HG03378 (cell line): ENCODE measurements around the gene ANP32B.

Experiments used
- ATAC-seq: cut with Tn5 transposase; IDR thresholded peaks from one replicate; pipeline ENCODE4 v1.9.1; 2021; ENCODE audit warnings: mild to moderate bottlenecking, moderate library complexity; ENCODE audit not compliant: unreplicated experiment

Gene ANP32B

DNA sequence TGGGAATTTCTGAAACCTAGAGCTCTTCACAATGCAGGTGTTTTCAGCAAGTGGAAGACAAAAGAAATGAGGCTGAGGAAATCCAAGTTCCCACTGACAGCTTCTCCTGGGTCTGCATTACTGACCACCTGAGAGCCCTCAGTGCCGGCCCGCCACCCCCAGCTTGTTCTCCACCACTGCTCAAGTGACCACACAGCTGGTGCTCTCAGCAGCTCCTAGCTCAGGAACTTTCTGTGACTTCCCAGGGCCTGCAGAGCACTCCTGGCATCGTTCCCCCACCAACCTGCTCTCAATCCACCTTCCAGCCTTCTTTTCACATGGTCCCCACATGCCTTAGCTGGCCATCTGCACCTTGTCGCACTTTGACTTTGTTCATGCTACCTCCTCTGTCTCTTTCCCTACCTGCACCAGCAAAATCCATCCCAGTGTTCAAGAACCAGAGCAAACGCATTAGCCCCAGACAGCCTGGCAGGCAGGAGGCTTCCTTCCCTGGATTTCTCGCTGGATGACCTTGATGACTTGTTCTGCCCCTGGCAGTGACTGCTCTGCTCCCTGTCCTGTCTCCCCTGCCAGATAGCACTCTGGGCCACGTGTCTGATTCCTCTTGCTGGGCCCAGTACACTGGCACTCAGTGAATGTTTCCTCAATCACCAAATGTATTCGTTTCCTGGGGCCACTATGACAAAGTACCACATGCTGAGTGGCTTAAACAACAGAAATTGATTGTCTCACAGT is 38.3 kb downstream of the ANP32B start:
- ATAC-seq = no peak

DNA sequence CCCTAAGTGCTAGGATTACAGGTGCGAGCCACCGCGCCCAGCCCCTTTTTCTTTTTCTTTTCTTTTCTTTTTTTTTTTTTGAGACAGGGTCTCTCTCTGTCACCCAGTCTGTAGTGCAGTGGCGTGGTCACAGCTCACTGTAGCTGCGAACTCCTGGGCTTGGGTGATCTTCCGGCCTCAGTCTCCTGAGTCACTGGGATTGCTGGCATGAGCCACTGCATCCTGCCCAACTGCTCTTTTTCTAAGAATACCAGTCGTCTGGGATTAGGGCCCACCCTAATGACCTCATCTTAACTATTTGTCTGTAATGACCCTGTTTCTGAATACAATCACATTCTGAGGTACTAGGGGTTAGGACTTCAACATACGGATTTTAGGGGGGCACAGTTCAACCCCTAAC is 39.3 kb downstream of the ANP32B start:
- ATAC-seq = no peak

DNA sequence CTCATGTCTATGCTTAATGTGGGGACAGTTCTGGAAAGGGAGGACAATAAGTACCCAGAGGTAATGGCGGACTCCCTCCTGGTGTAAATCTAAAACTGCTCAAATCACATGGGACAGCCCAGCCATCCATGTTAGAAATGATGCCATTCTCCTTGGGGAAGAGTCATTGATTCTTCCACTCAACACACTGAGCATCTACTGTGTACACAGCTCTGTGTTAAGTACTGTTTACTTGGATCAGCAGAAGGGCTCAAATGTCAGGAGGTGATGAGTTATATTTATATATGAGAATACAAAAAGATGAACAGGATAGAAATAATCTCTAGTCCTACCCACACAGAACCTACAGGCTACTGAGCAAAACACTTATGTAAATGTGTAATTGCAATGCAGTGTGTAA is 41.6 kb downstream of the ANP32B start:
- ATAC-seq = no peak

DNA sequence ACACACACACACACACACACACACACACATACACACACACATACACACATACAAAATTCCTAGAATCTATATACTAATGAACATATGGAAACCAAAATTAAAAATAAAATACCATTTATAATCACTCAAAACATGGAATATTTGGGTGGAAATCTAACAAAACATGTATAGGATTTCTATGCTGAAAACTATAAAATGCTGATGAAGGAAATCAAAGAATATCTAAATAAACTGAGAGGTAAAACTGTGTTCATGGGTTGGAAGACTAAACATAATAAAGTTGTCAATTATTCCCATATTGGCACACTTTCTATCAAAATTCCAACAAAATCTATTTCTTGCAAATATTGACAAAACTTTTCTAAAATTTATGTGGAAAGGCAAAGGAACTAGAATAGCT is 48.0 kb downstream of the ANP32B start:
- ATAC-seq = no peak

DNA sequence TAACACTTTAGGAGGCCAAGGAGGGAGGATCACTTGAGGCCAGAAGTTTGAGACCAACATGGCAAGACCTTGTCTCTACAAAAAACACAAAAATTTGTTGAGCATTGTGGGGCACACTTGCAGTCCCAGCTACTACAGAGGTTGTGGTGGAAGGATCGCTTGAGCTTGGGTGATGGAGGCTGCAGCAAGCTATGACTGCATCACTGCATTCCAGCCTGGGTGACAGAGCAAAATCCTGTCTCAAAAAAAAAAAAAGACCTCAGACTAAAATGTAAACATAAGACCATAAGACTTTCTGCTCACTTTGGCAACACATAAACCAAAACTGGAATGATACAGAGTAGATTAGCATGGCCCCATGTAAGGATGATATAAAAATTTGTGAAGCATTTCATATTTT is 48.8 kb downstream of the ANP32B start:
- ATAC-seq = no peak

DNA sequence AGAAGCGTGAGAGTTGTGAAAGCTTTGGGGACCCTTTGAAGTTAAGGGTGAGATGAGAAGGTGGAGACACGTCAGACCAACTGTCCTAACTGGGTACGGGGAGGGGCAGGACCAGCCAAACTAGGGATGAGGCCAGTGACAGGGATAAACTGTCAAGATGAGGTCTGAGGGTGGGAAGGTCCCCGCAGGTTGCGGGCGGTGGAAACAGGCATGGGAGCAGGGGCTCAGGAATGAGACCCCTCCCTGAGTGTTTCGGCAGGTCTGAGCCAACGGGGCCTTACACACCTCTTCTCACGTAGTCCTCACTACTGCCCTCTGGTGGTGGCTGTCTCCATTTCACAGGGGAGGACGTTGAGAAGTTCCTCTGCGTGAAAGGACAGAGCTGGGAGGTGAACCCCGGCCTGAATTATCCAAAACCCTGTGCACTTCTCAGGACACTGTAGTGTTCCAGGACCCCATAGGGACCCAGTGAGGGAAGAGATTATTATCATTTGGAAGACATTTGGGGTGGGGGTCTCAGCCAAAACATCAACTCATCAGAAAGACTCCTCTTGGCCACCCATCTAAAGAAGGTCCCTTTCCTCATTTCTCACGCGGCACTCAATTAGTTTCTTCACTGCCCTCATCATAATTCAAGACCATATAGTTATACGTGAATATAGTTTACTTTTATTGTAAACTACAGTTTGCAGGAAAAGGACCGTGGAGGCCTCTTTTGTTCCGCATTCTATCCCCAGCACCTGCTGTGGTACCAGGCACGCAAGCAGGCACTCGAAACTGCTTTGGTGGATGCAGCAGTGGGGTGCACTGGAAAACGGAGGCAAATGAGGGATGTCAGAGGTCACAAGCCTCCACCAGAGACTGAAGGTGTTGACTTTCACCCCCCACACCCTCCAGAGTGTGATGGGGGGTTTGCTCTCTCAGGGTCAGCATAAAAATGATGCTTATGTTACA is 51.7 kb downstream of the ANP32B start:
- peak; percentile 34 for ATAC-seq

DNA sequence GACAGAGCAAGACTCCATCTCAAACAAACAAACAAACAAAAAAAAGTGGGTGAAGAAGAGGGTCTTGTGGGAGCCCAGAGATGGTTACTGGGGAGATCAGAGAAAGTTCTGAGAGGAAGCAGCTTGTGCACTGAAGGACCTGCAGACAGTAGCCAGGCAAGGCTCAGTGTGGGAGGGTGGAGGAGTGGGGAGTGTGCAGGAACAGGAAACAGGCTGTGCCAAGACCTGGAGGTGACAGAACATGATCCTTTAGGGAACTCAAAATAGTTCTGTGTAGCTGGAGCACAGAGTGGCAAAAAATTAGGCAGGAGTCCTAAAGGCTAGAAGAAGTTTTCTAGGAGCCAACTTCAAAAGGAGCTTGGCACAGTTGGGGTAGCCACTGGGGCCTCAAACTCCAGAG is 54.2 kb downstream of the ANP32B start:
- ATAC-seq = no peak

DNA sequence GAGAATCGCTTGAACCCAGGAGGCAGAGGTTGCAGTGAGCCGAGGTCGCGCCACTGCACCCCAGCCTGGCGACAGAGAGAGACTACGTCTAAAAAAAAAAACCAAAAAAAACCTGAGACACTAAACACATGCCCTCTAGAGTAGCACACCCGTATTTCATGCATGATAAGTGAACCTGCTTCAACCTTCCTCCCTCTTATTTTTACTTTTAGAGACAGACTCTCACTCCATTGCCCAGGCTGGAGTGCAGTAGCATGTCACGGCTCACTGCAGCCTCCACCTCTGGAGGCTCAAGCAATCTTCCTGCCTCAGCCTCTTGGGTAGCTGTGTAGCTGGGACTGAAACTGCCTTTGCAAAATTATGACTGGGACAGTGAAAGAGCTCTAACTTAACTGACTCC is 55.8 kb downstream of the ANP32B start:
- ATAC-seq = no peak

DNA sequence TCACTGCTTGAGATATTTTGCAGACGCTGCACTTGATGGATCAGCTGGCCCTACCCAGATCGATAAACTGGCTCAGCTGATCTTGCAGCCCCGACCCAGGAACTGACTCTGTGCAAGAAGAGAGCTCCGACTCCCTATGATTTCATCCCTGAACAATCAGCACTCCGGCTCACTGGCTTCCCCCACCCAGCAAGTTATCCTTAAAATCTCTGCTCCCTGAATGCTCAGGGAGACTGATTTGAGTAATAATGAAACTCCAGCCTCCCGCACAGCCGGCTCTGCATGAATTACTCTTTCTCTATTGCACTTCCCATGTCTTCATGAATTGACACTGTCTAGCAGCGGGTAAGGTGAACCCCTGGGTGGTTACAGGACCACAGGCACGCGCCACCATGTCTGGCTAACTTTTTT is 56.5 kb downstream of the ANP32B start:
- ATAC-seq = no peak

DNA sequence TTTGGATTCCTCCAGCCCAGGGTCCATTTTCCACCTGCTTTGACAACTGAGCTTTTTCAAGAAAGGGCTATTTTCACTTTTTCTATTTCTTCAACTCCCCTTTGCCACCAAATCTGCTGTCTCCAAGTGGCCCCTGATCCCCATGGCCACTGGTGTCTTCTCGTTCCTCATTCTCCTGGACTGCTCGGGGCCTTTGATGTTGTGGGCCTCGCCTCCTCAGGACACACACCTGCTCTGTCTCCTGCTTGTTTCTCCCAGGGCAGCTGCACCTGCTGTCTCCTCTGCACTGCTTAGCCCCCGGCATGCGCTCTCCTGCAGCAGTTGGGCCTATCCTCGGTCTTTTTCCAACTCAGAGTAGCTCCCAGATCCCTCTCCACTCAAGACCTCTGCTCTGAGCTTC is 57.1 kb downstream of the ANP32B start:
- no peak for ATAC-seq

DNA sequence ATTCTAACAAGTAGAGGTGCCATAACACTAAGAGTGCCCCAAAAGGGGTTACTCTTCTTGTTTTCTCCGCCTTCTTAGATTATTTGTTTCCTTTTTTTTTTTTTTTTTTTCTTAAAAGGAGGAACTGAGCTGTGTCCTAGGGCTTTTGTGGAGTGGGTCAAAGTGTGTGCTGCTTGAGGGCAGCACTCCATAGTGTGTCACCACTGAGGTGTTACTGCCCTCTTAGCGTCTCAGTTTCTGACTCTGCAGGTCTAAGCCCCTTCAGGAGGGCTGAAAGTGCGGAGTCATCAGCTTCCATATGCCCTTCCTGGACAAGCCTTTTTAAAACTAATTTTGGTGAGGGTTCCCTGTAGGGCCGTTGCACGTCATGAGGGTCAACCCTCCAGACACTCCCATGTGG is 60.8 kb downstream of the ANP32B start:
- no peak for ATAC-seq

DNA sequence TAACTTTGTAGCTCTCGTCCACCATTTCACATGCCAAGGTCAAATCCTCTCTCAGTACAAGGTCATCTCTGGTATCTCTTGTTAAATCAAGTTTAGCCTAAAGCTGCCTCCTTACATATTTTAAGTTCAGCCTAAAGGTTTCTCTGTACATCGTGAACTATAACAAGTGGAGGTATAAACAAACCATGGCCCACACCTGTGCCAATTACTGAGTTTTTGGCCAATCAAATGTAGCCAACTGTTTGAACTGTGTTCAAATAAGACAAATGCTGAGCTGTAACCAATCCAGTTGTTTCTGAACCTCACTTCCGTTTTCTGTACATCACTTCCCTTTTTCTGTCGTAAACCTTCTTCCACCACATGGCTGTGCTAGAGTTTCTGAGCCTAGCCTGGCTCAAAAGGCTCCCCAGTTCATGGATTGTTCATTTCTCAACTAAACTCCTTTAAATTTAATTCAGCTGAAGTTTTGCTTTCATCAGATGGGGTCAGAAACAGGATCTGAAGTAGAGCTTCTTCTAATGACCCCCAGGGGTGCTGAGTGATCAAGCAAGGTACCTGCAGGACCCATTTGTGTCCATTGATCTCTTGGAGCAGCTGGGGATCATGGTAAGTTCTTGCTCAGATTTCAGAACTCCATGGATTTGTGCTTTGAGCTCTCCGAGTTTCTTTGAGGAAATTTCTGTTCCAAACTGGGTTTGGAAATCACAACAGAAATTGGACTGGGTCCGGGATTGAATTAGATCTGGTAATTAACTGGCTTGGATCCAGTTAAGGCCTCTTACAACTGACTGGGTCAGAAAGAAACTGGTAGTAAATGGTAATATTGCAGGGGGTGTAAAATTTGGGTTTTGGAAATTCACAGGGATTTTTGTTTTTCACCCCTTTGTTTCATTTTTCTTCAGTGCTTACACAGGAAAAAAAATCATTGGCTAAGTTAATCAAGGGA is 62.4 kb downstream of the ANP32B start:
- peak; percentile 82 for ATAC-seq

DNA sequence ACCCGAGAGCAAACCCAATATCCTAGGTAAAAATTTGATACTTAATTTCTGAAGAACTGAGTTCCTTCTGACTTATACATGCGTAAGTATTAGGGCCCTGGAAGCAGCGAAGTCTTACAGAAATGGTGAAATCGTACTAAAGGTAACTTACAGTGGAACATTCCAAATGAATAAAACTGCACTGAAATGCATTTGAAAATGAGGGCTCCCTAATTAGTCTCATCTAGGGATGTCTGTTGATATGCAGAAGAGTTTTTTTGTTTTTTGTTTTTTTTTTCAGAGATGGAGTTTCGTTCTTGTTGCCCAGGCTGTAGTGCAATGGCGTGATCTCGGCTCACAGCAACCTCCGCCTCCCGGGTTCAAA is 63.0 kb downstream of the ANP32B start:
- ATAC-seq = no peak

DNA sequence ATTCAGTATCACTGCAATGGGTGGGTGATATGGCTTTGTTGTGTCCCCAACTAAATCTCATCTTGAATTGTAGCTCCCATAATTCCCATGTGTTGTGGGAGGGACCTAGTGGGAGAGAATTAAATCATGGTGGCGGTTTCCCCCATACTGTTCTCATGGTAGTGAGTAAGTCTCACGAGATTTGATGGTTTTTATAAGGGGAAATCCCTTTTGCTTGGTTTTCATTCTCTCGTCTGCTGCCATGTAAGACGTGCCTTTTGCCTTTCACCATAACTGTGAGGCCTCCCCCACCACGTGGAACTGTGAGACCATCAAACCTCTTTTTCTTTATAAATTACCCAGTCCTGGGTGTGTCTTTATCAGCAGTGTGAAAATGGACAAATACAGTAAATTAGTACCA is 63.9 kb downstream of the ANP32B start:
- no peak for ATAC-seq

DNA sequence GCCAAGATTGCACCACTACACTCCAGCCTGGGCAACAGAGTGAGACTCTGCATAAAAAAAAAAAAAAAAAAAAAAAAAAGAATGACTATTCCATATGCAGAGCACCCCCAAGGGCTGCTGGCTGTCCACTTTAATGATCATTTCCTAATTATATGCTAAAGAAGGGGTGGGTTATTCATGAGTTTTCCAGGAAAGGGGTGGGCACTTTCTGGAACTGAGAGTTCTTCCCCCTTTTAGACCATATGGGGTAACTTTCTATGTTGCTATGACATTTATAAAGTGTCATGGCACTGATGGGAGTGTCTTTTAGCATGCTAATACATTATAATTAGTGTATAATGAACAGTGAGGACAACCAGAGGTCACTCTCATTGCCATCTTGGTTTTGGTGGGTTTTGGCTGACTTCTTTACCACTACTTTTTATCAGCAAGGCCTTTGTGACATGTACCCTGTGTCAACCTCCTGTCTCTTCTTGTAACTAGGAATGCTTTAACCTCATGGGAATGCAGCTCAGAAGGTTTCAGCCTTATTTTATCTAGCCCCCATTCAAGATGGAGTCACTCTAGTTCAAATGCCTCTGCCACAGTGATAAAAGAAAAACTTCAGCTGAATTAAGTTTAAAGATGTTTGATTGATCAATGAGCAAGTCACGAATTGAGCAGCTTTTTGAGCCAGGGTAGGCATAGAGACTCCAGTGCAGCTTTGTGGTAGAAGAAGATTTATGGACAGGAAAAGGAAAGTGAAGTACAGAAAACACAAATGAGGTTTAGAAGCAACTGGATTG is 66.3 kb downstream of the ANP32B start:
- no peak for ATAC-seq

DNA sequence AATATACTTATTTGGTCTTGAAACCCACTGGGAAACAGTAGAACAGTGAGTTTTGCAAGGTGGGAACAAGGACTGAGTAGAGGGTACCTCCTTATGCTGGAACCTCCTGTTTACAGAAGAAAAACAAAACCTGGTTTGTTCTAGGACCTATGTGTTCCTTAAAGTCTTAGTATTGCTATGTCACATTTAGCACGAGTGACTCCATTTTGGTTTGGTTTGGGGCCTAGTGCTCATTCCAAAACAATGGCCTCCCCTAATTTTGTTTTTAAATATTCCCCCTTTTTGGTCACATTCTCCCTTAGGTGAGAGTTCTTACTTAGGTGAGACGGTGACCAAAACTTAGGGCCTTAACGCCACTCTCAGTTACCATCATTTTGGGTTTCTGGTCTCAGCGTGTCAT is 67.2 kb downstream of the ANP32B start:
- no peak for ATAC-seq

DNA sequence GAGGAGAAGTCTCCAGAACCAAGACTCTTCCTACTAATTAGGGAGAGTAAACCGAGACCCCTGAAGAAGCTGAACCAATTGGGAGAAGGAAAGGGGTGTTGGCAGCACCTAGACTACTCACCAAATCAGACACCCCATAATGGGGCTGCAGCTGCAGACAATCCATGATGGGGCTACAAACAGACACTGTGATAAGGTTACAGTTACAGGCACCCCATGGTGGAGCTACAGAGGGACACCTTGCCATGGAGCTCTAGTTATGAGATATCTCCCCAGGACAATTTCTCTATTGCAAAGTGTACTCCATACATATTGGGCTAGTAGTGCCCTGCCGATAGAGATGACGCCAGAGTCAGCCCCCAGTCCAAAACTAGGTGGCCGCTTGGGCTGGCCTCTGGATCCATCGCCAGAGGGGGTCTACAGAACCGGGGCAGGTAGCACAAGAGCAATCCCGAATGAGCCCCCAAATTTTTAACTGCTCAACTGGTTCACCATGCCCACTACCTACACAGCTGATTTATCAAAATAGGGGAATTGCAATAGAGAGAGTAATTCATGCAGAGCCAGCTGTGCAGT is 71.3 kb downstream of the ANP32B start:
- no peak for ATAC-seq

DNA sequence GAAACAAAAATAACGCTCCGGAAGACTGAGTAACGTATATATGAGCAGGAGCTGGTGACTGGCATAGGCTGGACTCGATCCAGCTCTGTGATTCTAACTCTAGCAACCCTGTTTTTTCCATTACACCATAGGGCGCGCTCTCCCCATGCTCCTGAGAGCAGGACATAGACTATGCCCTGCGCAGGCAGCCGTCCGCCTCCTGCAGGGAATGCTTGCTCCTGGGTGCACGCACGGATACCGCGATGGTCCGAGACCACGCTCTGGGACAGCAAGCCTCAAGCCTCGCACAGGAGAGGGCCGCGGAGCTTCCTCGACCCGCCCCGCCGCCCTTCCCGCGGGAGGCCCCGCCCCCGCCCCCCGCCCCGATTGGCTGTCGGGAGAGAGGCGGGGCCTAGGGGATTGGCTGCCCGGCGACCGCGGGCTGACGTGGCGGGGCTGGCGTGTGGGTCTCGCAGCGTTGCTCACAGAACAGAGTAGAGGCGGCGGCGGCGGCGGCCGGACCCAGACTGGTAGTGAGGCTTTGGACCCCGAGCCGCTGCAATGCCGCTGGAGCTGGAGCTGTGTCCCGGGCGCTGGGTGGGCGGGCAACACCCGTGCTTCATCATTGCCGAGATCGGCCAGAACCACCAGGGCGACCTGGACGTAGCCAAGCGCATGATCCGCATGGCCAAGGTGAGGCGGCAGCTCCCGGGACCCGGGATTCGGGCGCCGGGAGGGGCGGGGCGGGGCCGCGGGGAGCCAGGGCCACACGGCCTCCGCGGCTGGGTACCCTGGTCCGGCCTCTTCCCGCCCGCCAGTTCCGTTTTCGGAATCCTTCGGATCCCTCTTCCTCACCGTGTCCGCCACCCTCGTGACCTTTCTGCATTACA is 73.4 kb downstream of the ANP32B start, which contains the start of gene NANS:
TSS of gene NANS (plus strand) at position 464 of the 869 bp plus-strand sequence. CDS start at position 541, 77 bp downstream.
- ATAC-seq = peak; percentile 76
